Tibial nerve (tissue), 3 donors: ENCODE measurements around the gene XPNPEP1.

Source experiments
- POLR2A ChIP-seq, 2 donors: fragments of 450-650 bp; IDR thresholded peaks; one replicate each; pipeline ENCODE4 v1.6.1; 2017; ENCODE audit warnings: antibody characterized with exemption in 2 of 2, mild to moderate bottlenecking in 2 of 2, moderate library complexity in 2 of 2
- TF ChIP-seq, protein P1 (sequence below), 5 experiments: fragments of 200-600 bp in 3 of 5; fragments of 450-650 bp in 2 of 5; sonication (generic) in 3 of 5; IDR thresholded peaks; one replicate each; pipeline ENCODE4 v1.5.1; 2016 to 2019; ENCODE audit warnings: antibody characterized with exemption in 5 of 5, mild to moderate bottlenecking in 3 of 5, moderate library complexity in 2 of 5

DNA sequence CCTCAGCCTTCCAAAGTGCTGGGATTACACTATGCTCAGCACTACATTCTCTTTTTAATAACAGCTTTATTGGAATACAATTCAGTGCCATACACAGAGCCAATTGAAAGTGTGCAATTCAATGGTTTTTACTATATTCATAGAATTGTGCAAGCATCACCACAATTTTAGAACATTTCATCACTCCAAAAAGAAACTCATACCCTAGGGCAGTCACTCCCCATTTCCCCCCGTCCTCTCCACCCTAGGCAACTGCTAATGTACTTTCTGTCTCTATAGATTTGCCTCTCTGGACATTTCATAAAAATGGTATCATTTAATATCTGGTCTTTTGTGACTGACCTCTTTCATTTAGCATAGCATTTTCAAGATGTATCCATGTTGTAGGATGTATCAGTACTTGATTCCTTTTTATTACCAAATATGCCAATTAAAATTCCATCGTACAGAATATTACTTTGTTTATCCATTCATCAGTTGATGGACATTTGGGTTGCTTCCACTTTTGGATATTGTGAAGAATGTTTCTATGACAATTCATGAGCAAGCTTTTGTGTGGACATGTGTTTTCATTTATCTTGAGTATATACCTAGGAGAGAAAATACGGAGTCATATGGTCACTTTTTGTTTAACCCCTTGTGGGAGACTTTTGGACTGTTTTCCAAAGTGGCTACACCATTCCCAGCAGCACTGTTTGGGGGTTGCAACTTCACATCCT is 6.3 kb upstream of the XPNPEP1 start:
- TF ChIP-seq, protein P1, sequence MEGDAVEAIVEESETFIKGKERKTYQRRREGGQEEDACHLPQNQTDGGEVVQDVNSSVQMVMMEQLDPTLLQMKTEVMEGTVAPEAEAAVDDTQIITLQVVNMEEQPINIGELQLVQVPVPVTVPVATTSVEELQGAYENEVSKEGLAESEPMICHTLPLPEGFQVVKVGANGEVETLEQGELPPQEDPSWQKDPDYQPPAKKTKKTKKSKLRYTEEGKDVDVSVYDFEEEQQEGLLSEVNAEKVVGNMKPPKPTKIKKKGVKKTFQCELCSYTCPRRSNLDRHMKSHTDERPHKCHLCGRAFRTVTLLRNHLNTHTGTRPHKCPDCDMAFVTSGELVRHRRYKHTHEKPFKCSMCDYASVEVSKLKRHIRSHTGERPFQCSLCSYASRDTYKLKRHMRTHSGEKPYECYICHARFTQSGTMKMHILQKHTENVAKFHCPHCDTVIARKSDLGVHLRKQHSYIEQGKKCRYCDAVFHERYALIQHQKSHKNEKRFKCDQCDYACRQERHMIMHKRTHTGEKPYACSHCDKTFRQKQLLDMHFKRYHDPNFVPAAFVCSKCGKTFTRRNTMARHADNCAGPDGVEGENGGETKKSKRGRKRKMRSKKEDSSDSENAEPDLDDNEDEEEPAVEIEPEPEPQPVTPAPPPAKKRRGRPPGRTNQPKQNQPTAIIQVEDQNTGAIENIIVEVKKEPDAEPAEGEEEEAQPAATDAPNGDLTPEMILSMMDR (IDR thresholded peaks at IDR 0.05): peak in 1 of 5 experiments; percentile 12
- no peak for TF ChIP-seq POLR2A (IDR thresholded peaks at IDR 0.05)
